Inflammatory macrophage (primary cell): ENCODE measurements around the gene RAD51.

Experiments used
- DNase-seq, 2 donors: peaks; one replicate each; pipeline ENCODE4 v3.0.0-alpha.2; 2020 to 2022

Gene RAD51

DNA sequence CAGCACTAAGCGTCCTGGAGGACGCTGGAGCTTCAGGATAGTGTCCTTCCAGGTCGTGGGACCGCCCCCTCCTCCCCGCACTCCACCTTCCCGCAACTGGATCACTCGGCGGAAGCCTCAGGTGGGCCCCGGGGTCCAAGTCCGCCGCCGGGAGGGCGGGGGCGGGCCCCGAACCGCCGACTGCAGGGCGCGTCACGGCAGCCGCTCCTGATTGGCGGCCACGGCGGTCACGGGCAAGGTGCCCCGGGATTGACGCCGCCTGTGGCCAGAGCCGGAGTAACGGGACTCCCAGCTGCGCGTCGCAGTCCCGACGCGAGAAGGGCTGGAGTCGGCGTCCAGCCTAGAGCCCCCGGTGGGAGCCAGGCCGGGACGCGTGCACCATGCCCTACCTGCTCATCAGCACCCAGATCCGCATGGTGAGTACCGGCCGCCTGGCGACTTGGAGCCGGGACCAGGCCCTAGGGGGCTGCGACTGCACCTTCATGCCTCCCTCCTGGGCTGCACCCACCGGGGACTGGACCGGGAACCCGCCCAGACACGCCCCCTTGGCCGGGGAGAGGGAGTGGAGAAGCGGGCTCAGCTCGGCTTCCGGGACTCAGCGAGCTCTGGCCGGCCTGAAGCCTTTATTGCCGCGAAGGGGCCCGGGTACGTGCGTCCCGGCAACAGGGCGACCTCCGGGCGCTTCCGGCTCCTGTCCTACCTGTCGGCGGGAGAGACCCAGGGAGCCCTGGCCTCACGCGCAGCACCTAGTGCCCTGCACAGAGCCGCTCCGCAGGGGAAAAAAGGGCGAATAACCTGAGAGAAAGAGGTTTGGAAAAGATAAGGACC lies 69.0 kb downstream of the RAD51 start, which contains the start of gene GCHFR:
TSS of gene GCHFR (plus strand) at position 268 of the 828 bp plus-strand sequence. CDS start at position 381, 113 bp downstream.
- peak; percentile 72 to 86 for DNase-seq

DNA sequence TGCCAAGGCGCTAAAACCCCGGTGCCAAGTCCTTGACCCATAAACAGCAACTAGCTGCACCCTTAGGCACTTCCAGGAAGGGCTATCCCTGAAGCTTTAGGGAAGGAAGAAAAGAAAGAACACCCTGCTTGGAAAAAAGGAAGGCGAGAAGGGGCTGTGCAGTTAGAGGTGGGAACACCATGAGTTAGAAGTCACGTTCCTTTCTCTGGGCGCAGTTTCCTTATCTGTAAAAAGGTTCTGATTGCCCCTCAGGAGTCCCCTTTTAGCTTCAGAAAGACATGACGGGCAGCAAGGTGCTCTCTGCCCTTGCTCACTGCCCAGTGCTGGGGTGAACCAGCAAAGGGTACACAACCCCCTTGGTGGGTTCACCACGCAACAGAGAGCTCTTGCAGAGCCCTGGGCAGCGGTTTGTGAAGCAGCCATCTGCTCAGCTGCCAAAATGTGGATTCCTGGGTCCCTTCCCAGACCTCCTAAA lies 69.7 kb downstream of the RAD51 start:
- peak in 1 of 2 donors; percentile 14 for DNase-seq

DNA sequence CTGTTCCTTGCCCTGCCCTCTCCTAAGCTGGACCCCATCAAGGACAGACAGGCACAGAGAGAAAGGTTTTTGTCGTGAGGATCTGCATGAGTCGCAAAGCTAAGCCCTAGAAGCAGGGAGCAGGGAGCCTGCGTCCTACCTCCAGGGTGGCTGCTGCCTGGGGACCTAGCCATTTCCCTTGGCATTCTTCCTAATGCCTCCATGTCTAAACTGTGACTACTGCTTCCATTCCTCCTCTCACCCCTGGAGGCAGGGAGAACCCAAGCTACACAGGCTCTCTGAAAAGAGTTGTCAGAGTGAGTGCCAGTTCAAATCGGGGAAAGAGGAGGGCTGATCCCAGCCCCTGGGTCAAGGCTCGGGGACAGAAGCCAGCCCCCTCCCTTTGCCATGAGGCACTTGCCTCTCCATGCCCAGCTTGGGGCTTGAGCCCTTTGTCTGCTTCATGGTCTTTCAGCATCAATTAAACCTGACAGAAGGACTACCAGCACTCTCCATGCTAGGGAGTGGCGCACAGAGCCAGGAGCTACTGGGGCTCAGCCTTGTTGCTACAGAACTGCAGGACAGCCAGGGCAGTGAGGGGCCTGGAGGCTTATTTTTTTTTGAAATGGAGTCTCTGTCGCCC lies 71.3 kb downstream of the RAD51 start:
- no peak for DNase-seq

DNA sequence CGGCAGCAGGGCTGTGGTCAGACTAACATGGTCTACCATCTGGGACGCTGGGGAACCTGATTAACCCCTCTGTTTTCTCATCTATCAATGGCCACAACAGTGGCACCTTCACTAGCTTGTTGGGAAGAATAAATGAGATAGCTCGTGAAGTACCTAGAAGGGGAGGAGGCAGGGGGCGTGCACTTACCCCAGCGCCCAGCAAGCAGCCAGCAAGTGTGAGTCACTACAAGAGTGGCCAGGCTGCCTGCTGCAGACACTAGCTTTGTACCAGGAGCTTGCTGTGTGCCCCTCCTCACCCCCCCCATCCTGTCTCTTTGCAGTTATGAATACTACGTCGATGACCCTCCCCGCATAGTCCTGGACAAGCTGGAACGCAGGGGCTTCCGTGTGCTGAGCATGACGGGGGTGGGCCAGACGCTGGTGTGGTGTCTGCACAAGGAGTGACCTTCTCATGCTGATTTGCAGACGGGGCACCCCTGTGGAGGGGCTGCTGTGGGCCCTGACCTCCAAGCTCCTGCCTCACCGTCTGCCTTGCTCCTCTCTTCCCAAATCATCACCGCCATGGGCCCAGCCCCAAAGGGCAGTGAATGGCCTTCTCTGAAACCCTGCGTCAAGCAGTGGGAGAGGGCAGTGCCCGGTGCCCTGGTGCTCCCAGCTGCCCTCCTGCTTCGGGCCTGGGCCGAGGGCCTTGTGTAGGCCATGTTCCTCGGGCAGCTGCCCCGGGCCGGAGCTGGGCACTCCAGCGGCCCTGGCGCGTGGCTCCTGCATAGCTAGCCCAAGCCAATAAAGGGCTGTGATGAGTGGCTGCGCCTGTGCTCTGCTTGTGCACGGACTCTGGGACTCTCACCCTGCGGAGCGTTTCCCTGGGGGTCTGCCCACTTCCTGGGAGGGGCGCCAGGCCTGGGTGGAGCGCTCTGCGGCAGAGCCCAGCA lies 72.2 kb downstream of the RAD51 start:
- no peak for DNase-seq

DNA sequence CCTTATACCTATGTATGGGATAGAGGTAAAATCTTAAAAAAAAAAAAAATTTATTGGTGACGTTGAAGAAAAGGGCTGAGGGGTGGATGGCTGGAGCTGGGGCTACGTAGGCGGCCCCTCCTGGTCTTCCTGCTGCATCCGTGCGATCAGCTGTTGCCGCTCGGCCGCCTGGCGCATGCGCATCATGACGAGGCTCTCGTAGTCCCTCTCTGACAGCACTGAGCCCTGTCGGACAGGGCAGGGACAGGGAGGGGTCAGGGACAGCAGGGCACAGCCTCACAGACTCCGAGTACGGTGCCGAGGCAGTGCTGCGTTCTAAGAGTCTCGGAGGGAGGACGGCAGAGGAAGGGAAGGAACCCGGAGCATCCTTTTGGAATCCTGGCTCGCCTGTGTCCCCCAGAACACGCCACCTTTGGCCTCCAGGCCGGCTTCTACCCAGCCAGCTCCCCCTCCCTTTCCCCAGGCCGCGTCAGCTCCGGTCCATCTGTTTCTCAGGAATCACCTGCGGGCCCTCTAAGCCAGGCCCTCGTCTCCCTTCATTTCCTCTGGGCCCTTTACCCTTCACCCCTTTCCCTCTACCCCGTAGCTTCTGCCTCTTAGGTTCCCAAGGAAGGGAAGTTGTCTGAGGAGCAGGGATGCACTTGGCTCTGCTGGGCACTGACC lies 73.0 kb downstream of the RAD51 start:
- no peak for DNase-seq

DNA sequence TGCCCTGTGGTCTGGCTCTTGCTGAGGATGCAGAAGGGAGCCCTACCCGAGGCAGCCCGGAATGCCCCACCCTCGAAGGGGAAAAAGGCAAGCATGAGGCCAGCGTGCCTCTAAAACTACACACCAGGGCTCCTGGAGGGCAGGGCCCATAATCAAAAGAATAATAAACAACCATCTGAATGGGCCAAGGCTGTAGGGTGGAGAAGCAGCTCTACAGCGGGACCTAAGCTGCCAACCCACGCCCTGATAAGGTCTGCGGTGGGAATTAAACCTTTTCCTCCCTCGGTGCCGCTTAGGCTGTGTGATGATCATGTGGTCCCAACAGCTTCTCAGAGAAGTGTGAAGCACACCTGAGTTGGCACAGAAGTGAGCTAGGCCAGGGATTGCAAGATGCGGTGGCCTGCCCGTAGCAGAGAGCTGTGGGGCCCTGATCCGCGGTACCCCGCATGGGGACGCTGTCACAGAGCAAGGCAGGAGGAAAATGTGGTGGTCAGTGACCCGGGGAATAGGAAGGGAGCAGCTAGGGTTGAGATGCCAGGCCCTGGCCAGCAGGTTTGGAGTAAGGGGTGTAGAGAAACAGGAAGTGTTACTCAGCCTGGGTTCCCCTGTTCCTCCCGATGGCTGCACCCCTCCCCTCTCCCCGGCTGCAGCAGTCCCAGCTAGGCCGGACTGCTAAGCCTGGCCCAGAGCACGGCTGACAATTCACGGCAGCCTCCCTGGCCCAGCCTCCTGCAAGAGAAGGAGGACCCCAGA lies 73.7 kb downstream of the RAD51 start:
- DNase-seq, result no peak

DNA sequence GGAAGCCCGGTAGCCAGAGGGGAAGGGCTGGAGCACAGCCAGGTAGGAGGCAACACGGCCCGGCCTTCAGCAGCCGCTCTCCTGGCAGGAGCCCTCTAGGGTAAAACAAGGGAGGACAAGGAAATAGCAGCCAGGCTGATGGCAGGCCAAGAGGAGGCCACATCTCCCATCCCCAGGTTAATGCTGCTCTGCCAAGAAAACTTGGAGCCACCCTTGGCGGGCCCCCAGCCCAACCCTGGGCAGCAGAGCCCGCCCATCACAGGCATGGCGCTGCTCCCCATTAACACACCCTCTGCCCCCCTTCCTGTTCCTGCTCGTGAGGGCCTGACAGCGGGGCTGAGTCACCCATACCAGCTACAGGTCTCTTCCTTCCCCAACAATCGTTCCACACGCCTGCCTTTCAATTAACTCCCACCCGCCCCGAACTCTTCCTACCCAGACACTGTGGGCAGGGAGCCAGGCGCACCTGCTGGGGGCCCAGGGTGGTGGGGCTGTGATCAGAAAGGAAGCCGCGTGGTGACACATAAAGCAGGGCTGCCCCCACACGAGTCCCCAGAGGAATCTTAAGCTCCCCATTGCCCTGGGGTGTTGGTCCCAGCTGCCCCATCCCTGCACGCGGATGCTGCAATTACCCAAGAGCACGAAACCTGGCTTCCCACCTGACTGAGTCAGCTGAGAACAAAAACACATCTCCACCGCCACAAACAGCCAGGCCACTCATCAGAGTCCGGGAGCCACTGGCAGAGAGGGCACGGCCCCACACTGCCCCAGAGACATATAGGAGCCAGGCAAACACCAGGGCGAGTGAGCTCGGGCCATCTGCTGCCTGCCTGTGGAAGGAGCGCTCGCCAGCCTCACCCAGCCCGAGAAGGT lies 74.5 kb downstream of the RAD51 start, which contains the start of gene C15orf62:
TSS of gene C15orf62 (plus strand) at position 707 of the 873 bp plus-strand sequence. CDS start 516 bp downstream, outside the sequence.
- DNase-seq, result peak; percentile 56 to 58

DNA sequence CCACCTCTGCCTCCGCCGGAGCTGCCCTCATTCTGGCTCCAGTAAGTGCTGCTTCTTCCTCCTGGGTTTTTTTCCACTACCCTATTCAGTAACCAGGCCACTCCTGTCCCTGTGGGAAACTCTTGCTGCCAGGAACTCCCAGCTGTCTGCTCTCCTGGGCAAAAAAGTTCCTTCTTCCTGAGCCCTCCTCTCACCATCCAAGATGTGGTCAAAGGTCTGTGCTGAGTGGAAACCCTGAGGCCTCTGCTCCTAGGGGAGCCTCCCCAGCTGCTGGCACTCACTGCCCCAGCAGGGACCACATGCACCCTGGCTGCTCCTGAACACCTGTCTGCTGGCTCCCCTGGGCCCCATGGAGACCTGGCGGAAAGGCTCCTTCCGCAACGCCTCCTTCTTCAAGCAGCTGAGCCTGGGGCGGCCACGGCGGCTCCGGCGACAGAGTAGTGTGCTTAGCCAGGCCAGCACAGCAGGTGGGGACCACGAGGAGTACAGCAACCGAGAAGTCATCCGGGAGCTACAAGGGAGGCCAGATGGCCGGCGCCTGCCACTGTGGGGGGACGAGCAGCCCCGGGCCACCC lies 75.3 kb downstream of the RAD51 start:
- DNase-seq, result peak in 1 of 2 donors; percentile 24

DNA sequence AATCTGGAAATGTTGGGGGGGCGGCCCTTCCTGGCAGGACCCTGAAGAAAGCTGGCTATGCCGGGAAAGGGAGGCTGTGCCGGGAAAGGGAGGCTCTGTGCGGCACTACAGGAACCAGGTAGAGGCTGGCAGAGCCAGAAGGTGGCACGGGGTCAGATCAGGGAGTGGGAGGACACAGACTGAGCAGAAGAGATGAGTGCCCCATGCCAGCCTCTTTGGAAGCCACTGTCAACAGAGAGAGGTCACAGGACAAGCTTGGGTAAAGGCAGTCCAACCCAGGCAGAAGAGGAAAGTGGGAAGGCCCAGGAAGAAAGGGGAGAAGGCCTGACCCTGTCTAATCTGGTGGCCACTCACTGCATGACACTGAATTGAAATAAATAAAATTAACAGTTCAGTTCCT lies 76.3 kb downstream of the RAD51 start:
- DNase-seq, result no peak

DNA sequence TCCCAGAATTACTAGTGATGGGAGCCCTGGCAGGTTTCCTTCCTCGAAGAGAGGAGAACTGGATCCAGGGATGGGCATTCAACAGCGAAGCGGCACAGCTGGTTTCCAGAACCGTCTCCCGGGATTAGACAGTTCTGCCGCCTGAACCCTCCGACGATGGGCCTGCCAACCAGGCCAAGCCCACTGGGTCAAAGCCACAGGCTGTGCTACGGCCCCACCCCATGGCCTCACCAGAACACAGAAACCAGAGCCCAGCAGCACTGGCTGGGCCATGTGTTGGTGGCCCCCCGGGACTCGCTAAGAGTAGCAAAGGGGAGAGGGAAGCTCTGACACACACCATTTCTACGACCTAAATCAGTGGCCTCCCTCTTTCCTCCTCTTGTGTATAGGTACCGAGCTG lies 77.0 kb downstream of the RAD51 start:
- no peak for DNase-seq

DNA sequence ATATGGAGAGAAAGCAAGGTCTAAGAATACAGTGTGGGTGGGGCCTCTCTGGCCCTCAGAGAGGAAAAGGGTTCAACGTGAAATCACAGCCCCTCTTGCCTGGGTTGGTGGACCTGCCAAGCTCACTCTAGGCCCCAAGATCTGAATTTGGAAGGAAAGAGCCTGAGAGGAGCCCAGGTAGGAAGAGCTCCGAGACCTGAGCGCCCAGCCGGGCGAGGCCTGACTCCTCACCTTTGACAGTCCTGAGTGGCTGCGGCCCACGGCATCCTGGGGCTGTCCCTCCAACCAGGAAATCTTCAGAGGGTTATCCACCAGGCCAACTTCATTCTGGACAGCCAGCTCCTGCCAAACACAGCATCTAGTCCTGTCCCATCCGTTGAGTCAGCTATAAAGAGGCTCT lies 78.5 kb downstream of the RAD51 start:
- no peak for DNase-seq

DNA sequence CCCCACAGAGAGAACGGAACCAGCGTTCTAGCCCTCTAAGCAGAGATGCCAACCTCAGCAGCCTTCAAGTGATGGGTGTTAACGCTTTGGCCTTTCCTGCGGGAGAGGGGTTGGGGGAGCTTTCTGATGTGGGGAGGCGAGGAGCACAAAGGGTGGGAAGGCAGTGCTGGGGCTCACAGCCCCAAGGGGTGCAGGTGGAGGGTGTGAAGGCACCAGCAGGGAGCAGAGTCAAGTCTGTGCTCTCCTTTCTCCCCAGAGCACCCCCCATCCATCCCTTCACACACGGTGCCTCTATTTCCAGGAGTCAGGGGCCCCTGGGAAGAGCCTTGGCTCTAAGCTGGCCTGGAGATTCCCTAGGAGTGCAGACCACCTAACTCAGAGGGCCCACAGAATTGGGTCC lies 78.9 kb downstream of the RAD51 start:
- no peak for DNase-seq

DNA sequence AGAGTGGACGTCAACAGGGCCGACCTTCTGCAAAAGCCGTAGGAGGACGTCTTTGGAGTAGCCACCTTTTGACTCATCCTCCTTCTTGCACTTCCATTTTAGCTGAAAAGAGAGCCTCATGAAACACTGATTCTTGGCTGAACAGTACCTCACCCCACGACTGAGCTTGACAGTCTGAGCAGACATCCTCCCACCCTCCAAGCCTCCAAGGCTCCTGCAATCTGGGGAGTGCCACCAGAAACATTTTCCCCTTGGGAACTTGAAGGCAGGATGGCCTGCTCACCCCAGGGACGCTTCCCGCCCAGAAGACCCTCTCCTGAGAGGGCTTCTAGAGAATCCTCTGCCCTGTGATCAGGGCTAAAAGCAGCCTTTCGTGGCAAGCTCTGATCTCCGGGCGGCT lies 80.0 kb downstream of the RAD51 start:
- DNase-seq, result no peak

DNA sequence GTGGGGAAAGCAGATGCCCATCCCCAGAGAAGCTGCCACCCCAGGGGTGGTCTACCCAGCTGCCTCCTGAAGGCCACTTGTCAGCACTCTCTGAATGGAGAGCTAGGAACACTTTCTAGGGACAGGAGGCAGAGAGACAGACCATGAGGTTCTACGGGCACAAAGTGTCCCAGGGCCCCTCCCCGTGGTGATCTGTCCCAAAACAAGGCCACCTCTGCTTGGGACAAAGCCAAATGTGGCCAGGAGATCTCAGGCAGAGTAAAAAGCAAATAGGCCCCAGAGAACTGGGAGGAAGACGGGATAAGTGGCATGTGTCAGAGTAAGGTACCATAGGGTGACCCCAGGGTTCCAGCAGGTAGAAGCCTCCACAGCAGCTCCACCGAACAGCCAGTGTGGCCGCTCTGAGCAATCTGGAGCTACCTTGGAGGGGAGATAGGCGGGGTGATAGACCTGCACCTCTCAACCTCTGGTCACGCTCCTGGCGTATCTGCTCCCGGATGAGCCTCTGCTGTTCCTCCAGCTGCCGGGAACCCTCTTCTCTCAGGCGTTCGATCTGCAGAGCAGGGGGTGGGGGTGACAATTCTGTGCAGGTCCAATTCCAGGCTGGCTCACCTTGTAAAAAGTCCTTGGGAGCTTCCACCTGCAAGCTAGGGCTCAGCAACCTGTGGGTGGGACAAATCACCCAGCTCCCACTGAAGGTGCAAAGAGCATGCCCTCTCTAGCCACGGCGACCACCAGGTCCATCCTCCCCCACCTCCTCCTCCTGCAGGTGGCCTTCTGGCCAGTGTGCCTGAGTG lies 81.0 kb downstream of the RAD51 start:
- no peak for DNase-seq

DNA sequence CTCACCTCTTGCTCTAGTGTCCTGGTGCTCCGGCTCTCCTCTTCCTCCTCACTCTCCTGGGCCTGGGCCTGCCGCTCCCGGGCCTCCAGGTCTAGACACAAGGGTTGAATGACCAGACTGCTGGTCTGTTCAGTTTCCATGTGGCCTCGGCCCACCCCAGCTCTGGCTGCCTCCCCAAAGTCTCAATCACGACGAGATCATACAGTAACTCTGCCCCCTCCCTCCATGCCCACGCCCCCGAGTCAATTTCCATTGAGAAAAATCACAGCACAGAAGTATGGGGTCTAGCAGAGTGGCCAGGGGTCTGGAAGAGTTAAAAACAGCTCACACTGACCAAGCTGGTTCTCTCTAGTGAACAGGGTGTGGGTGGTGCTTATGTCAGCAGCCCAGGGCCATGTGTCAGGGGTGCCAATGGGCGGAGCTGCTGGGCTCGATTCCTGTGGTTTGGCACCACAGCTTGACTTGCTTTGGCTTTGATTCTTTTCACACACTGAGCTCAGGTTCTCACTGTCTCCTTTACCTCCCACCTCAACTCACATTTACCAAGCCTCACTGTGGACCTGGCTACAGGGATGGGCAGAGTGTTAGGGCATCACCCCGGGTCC lies 81.7 kb downstream of the RAD51 start:
- DNase-seq, result peak; percentile 55 to 72
